ENCODE data around the gene CASS4.

CASS4 gene

DNA sequence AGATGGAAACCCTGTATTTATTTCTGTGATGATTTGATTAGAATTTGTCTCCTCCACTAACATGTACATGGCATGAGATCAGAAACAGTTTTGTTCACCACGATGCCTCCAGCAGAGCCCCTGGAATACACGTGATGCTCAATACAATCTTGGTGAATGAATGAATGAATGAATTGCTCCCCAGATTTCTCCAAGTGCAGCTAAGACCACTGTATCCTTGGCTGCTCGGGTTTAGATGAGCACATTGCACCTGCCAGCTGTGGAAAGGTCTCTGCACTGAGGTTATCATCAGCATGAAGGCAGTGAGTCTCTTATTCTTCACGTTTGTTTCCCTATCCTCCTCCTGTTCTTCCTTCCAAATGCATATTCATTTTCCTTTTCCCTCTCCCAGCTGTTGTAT is 17.9 kb downstream of the CASS4 start:
- Histone ChIP-seq H3K9me3 (ENCODE audit: control insufficient read depth, low read length) (no peaks in the 10 kb centered on the region), H2AFZ (no peak overlapping the region), H3K4me1 (no peaks in the 10 kb centered on the region), H3K79me2 (no peaks in the 10 kb centered on the region), H3K4me3 (ENCODE audit: low read depth, low read length) (no peak overlapping the region), H3K4me2 (ENCODE audit: low read length) (no peak overlapping the region), H3K27me3 (ENCODE audit: control insufficient read depth, insufficient read depth, low read length) (no peaks in the 10 kb centered on the region), H3K27ac (no peak overlapping the region), H3K9ac (no peak overlapping the region), H3K36me3 (ENCODE audit: control insufficient read depth, insufficient read depth, low read length) (no peaks in the 10 kb centered on the region)
- TF ChIP-seq, protein P1, sequence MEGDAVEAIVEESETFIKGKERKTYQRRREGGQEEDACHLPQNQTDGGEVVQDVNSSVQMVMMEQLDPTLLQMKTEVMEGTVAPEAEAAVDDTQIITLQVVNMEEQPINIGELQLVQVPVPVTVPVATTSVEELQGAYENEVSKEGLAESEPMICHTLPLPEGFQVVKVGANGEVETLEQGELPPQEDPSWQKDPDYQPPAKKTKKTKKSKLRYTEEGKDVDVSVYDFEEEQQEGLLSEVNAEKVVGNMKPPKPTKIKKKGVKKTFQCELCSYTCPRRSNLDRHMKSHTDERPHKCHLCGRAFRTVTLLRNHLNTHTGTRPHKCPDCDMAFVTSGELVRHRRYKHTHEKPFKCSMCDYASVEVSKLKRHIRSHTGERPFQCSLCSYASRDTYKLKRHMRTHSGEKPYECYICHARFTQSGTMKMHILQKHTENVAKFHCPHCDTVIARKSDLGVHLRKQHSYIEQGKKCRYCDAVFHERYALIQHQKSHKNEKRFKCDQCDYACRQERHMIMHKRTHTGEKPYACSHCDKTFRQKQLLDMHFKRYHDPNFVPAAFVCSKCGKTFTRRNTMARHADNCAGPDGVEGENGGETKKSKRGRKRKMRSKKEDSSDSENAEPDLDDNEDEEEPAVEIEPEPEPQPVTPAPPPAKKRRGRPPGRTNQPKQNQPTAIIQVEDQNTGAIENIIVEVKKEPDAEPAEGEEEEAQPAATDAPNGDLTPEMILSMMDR (IDR thresholded peaks at IDR 0.05) = no peak

DNA sequence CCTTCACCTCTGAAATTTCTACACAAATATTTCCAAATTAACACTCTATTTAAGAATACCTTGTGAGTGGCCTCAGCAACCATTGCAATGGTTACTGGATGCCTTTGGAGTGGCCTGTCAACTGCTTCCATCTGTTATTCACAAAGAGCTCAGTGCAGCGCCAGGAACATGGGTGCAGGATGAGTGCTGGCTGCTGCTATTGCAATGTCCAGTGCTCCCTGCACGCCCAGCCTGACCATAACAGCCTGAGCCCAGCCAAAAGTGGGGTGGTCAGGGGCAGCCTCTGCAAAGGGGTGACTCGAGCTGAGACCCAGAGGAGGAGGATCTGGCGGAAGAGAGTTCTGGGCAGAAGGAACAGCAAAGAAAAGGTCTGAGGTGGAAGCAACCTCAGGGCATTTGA is 18.4 kb downstream of the CASS4 start:
- Histone ChIP-seq H3K27me3 (ENCODE audit: control insufficient read depth, insufficient read depth, low read length) (no peaks in the 10 kb centered on the region), H3K4me1 (no peaks in the 10 kb centered on the region), H3K36me3 (ENCODE audit: control insufficient read depth, insufficient read depth, low read length) (no peaks in the 10 kb centered on the region), H3K79me2 (no peaks in the 10 kb centered on the region), H2AFZ (no peak overlapping the region), H3K4me2 (ENCODE audit: low read length) (no peak overlapping the region), H3K27ac (no peak overlapping the region), H3K4me3 (ENCODE audit: low read depth, low read length) (no peak overlapping the region), H3K9me3 (ENCODE audit: control insufficient read depth, low read length) (no peaks in the 10 kb centered on the region), H3K9ac (no peak overlapping the region)
- TF ChIP-seq, protein P1 (IDR thresholded peaks at IDR 0.05) = no peak

DNA sequence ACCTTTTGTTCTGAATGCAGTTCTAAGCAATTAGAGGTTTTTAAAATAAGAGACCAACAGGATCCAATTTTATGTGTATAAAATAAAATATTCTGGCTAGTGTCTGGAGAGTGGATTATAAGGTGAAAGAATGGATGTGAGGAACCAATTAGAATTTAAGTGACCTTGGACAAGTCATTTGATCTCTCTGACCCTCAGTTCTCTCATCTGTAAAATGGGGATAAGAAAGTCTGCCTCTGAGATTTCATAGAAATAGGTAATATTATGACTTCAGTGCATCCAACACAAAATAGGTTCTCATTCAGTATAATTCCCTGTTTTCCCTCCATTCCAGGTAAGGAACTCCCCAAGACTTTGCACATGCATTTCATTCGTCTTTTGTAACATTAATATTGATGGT is 18.9 kb downstream of the CASS4 start:
- Histone ChIP-seq H3K4me3 (ENCODE audit: low read depth, low read length) (no peak overlapping the region), H3K4me1 (no peaks in the 10 kb centered on the region), H2AFZ (no peak overlapping the region), H3K36me3 (ENCODE audit: control insufficient read depth, insufficient read depth, low read length) (no peaks in the 10 kb centered on the region), H3K79me2 (no peaks in the 10 kb centered on the region), H3K9ac (no peak overlapping the region), H3K27me3 (ENCODE audit: control insufficient read depth, insufficient read depth, low read length) (no peaks in the 10 kb centered on the region), H3K4me2 (ENCODE audit: low read length) (no peak overlapping the region), H3K9me3 (ENCODE audit: control insufficient read depth, low read length) (no peaks in the 10 kb centered on the region), H3K27ac (no peak overlapping the region)
- TF ChIP-seq, protein P1 (IDR thresholded peaks at IDR 0.05) = no peak

DNA sequence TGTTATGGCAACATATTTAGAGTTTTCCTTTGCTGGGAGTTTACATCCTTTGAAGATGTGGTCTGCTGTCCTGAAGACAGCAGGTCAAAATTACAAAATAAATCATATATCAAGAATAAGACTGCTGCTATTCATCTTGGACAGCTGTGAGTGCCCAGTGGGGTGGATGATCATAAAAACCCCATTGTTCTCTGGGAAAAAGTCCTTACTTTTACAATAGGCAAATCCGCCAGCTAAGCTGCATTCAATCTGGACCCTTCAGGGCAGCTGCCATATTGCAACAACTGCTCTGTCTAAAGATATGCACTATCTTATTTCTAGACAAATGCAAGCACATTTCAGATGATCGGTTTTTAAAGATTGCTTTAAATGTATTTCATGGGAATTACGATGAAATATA is 19.4 kb downstream of the CASS4 start:
- no peak overlapping the region for H3K4me3 ChIP-seq (ENCODE audit: low read depth, low read length)
- no peak overlapping the region for H3K4me2 ChIP-seq (ENCODE audit: low read length)
- no peak overlapping the region for H3K27ac ChIP-seq
- no peaks in the 10 kb centered on the region for H3K9me3 ChIP-seq (ENCODE audit: control insufficient read depth, low read length)
- H3K9ac ChIP-seq = no peak overlapping the region
- H3K27me3 ChIP-seq (ENCODE audit: control insufficient read depth, insufficient read depth, low read length) = no peaks in the 10 kb centered on the region
- H3K36me3 ChIP-seq (ENCODE audit: control insufficient read depth, insufficient read depth, low read length) = no peaks in the 10 kb centered on the region
- no peaks in the 10 kb centered on the region for H3K79me2 ChIP-seq
- H3K4me1 ChIP-seq = no peaks in the 10 kb centered on the region
- TF ChIP-seq, protein P1 (IDR thresholded peaks at IDR 0.05) = no peak
- no peak overlapping the region for H2AFZ ChIP-seq

DNA sequence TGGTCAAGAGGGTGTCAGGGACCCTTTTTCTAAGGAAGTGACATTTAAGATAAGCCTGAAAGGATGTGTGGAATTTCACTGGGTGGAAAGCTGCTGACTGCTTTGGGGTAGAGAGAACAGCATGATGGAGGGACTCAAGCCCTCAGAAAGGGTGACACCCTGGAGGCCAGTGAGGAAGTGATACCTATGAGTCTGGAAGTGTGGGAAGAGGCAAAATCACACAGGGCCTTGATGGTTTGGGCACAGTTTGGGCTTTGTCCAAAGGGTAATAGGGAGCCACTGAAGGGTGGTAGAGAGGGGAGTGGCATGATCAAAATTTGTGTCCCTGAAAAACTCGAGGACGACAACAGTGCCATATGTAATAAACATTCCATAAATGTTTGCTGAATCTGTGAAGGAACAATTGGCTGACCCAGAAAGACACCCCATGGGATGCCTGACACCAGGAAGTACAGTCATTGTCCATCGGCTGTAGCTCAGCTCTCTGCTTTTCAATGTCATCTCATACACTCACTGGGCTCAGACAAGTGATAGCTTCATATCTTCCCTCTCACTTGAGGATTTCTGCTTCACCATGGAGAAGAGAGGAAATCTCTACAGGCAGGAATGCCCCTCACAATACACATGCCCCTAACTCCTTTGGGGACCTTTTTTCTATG is 21.3 kb downstream of the CASS4 start:
- no peaks in the 10 kb centered on the region for H3K9me3 ChIP-seq (ENCODE audit: control insufficient read depth, low read length)
- no peak overlapping the region for H3K27ac ChIP-seq
- H3K36me3 ChIP-seq (ENCODE audit: control insufficient read depth, insufficient read depth, low read length) = no peaks in the 10 kb centered on the region
- no peak overlapping the region for H2AFZ ChIP-seq
- H3K4me3 ChIP-seq (ENCODE audit: low read depth, low read length) = no peak overlapping the region
- H3K9ac ChIP-seq = no peak overlapping the region
- TF ChIP-seq, protein P1 (IDR thresholded peaks at IDR 0.05) = no peak
- no peak overlapping the region for H3K4me2 ChIP-seq (ENCODE audit: low read length)
- H3K27me3 ChIP-seq (ENCODE audit: control insufficient read depth, insufficient read depth, low read length) = no peaks in the 10 kb centered on the region
- H3K79me2 ChIP-seq = no peaks in the 10 kb centered on the region
- H3K4me1 ChIP-seq = no peaks in the 10 kb centered on the region
